HG03520 (cell line): Measurements from ENCODE around the gene TPD52L3.

ENCODE experiments used
- ATAC-seq: cut with Tn5 transposase; IDR thresholded peaks from one replicate; pipeline ENCODE4 v1.9.1; 2021; ENCODE audit warnings: mild to moderate bottlenecking, moderate library complexity; ENCODE audit not compliant: unreplicated experiment

TPD52L3 gene

GRCh38 chr9:6328103-6328502 is at the start of gene TPD52L3:
TPD52L3 (plus strand) TSS chr9:6328375; CDS start chr9:6328596, 221 bp downstream.
- no peak for ATAC-seq

GRCh38 chr9:6301858-6302257 is 26.3 kb upstream of the TPD52L3 start:
- ATAC-seq, result no peak

GRCh38 chr9:6302417-6302816 is 25.8 kb upstream of the TPD52L3 start:
- no peak for ATAC-seq

GRCh38 chr9:6304232-6304631 is 23.9 kb upstream of the TPD52L3 start:
- no peak for ATAC-seq

- no peak for ATAC-seq
Observed at GRCh38 chr9:6305954-6306563, 22.1 kb upstream of the TPD52L3 start.

GRCh38 chr9:6307551-6308096 is 20.6 kb upstream of the TPD52L3 start:
- ATAC-seq, result no peak

- no peak for ATAC-seq
Observed at GRCh38 chr9:6330958-6331634, 2.9 kb downstream of the TPD52L3 start.

- no peak for ATAC-seq
Observed at GRCh38 chr9:6334305-6334704, 6.1 kb downstream of the TPD52L3 start.

GRCh38 chr9:6348766-6349165 is 20.6 kb downstream of the TPD52L3 start:
- ATAC-seq, result no peak

- no peak for ATAC-seq
Observed at GRCh38 chr9:6351737-6352136, 23.6 kb downstream of the TPD52L3 start.

- ATAC-seq, result no peak
Observed at GRCh38 chr9:6354072-6354686, 26.0 kb downstream of the TPD52L3 start.

- no peak for ATAC-seq
Observed at GRCh38 chr9:6355728-6356127, 27.6 kb downstream of the TPD52L3 start.

GRCh38 chr9:6356441-6356840 is 28.3 kb downstream of the TPD52L3 start:
- no peak for ATAC-seq

GRCh38 chr9:6356904-6357303 is 28.7 kb downstream of the TPD52L3 start:
- no peak for ATAC-seq

- ATAC-seq, result no peak
Observed at GRCh38 chr9:6367128-6367890, 39.1 kb downstream of the TPD52L3 start.

GRCh38 chr9:6368831-6369230 is 40.7 kb downstream of the TPD52L3 start:
- no peak for ATAC-seq
